Esophagus squamous epithelium (tissue), 5 donors: ENCODE measurements around the gene SLC38A4. TPM values are rescaled to one million over a fixed set of nuclear protein-coding genes. Genes with fewer than 3 reads are reported as not detected.

Experiments used
- DNase-seq: peaks from one replicate; lab custom pipeline; 2025; lab: John Stamatoyannopoulos, UW
- H3K27ac ChIP-seq, 4 donors: fragments of 200-600 bp; sonication (generic); one replicate each; pipeline ENCODE4 v1.5.1; 2016 to 2019; ENCODE audit warnings: mild to moderate bottlenecking in 1 of 4
- H3K27me3 ChIP-seq, 4 donors: fragments of 200-600 bp; sonication (generic); 1 replicate in 3 of 4; 2 replicates in 1 of 4; pipeline versions ENCODE4 v1.5.1 to v1.6.0; 2017 to 2021; ENCODE audit warnings: antibody characterized with exemption in 1 of 4
- H3K36me3 ChIP-seq, 3 donors: fragments of 200-600 bp; sonication (generic); one replicate each; pipeline ENCODE4 v1.5.1; 2016 to 2019
- H3K4me1 ChIP-seq, 3 donors: fragments of 200-600 bp; sonication (generic); one replicate each; pipeline ENCODE4 v1.5.1; 2017 to 2019
- H3K4me3 ChIP-seq, 4 donors: fragments of 200-600 bp; sonication (generic); 1 replicate in 3 of 4; 2 replicates in 1 of 4; pipeline ENCODE4 v1.5.1; 2016 to 2019; ENCODE audit warnings: mild to moderate bottlenecking in 2 of 4, moderate library complexity in 1 of 4
- H3K9me3 ChIP-seq, 3 donors: fragments of 200-600 bp; sonication (generic); one replicate each; pipeline ENCODE4 v1.5.1; 2016 to 2019
- POLR2A ChIP-seq, 4 donors: fragments of 450-650 bp; IDR thresholded peaks; one replicate each; pipeline ENCODE4 v1.6.1; 2017; ENCODE audit warnings: antibody characterized with exemption in 4 of 4, mild to moderate bottlenecking in 4 of 4, moderate library complexity in 3 of 4
- WGBS, 2 donors: methylation state at CpG; one replicate each; pipeline ENCODE4 v1.1.5; 2018; 5-methylcytosine and 5-hydroxymethylcytosine counted together
- intact Hi-C: fragments of 100-400 bp; cut with DNase I; formaldehyde crosslinking; loops from one replicate; pipeline ENCODE4 v1.15.0; 2022
- total RNA-seq, 4 donors: library from RNA; depleted of rRNA; stranded (reverse); fragments of >200 nt; gene quantifications; one replicate each; pipeline ENCODE4 v1.1.0, GENCODE V29; 2016
- TF ChIP-seq, protein P1 (sequence below), 6 experiments: fragments of 450-650 bp in 4 of 6; fragments of 200-600 bp in 2 of 6; sonication (generic) in 2 of 6; IDR thresholded peaks; one replicate each; pipeline ENCODE4 v1.5.1; 2016 to 2019; ENCODE audit warnings: antibody characterized with exemption in 6 of 6, mild to moderate bottlenecking in 4 of 6, moderate library complexity in 4 of 6
- donor health status: DM: yes; HTN: yes; CAD: no.

SLC38A4 gene
- total RNA-seq, 4 donors from 2014 or later = 1.0 to 2.4 (median 2.1) TPM

DNA sequence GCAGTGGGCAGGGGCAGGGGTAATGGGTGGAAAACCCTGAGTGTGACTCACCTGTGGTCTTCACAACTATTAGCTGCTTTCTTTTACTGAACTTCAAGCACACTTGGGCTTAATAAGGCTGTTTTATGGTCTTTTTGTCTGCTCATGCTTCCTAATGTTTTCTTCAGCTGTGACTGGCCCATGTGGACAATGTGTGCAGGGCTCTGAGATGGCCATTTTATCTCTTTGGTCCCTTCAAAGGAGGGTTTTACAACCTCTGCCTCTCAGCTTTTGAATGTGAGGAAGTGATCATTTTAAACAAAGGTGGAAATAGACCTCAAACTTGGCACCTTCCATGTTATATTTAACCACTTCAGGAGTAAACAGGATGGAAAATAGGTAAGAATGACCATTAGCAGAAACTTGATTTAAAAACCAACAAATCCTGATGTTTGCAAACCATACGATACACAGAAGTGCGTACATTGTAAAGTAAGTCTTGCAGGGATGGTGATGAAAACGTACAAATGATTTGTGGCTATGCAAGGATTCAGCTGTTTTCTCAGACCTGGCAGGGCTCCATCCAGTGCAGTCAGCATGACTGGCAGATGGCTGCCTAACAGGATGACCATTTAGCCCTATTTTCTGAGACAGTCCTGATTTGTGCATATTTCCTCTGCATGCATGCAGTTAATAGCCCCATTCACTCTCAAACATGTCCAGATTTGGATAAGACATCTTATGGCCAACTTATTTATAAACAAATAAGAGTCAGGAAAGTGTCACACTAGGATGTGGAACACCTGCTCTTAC, 103.2 kb downstream of the SLC38A4 start:
- 79 to 80% methylated on average over 3 of the region's 3 CpGs for WGBS, 2 donors
- intact Hi-C loops = no loop called here
- H3K4me3 ChIP-seq = no peak overlapping the region
- TF ChIP-seq, protein P1, sequence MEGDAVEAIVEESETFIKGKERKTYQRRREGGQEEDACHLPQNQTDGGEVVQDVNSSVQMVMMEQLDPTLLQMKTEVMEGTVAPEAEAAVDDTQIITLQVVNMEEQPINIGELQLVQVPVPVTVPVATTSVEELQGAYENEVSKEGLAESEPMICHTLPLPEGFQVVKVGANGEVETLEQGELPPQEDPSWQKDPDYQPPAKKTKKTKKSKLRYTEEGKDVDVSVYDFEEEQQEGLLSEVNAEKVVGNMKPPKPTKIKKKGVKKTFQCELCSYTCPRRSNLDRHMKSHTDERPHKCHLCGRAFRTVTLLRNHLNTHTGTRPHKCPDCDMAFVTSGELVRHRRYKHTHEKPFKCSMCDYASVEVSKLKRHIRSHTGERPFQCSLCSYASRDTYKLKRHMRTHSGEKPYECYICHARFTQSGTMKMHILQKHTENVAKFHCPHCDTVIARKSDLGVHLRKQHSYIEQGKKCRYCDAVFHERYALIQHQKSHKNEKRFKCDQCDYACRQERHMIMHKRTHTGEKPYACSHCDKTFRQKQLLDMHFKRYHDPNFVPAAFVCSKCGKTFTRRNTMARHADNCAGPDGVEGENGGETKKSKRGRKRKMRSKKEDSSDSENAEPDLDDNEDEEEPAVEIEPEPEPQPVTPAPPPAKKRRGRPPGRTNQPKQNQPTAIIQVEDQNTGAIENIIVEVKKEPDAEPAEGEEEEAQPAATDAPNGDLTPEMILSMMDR (IDR thresholded peaks at IDR 0.05) = no peak
- TF ChIP-seq POLR2A (IDR thresholded peaks at IDR 0.05) = no peak
- no peaks in the 10 kb centered on the region for H3K36me3 ChIP-seq
- H3K27ac ChIP-seq = no peak overlapping the region
- no peaks in the 10 kb centered on the region for H3K9me3 ChIP-seq
- H3K4me1 ChIP-seq = peaks cover 0 to 11% (median 3%) of the 10 kb centered on the region in 3 donors
- DNase-seq = no peak
- H3K27me3 ChIP-seq = no peaks in the 10 kb centered on the region

DNA sequence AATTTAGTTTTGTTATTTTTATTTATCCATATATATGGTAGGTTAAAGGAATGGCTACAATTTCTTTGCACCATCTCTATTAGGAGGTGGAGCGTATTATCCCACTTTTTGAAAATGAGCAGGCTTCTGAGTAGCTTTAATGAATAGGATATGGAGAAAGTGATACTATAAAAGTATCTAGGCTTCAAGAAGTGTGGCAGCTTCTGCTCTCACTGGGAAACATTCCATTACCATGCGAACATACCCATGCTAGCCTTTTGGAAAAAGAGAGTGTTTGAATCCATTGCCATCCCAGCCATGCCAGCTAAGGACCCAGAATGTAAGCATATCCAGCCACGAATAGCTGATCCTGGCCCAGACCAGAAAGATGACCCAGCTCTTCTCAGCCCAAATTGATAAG, 107.3 kb downstream of the SLC38A4 start:
- Histone ChIP-seq H3K9me3 (no peaks in the 10 kb centered on the region), H3K27me3 (no peaks in the 10 kb centered on the region), H3K27ac (no peak overlapping the region), H3K4me1 (peaks cover 0 to 9% (median 3%) of the 10 kb centered on the region in 3 donors), H3K36me3 (no peaks in the 10 kb centered on the region), H3K4me3 (no peak overlapping the region)
- intact Hi-C loops = no loop called here
- TF ChIP-seq, protein P1 (IDR thresholded peaks at IDR 0.05) = no peak
- no peak for TF ChIP-seq POLR2A (IDR thresholded peaks at IDR 0.05)
- 90 to 91% methylated on average over 3 of the region's 3 CpGs for WGBS, 2 donors
- DNase-seq = no peak

DNA sequence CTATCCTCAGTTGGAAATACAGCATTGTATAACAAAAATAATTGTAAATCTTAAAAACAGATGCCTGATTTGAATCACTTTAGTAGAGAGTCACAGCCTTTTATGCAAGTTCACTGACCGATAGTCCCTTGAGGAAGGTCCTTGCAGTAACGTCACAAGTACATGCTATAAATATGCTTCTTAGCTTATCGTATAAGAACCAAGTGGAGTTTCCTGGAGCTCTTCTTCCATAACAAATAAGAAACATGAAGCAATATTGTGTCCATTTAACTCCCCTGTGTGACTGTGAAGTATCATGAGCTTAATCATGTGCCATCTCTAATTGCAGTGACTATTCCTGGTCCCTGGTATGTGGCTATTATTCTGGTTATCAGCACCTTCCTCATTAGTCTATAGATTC, 107.9 kb downstream of the SLC38A4 start:
- TF ChIP-seq, protein P1 (IDR thresholded peaks at IDR 0.05) = no peak
- no peak for TF ChIP-seq POLR2A (IDR thresholded peaks at IDR 0.05)
- DNase-seq = no peak
- Histone ChIP-seq H3K4me1 (peaks cover 0 to 3% (median 0%) of the 10 kb centered on the region in 3 donors), H3K36me3 (no peaks in the 10 kb centered on the region), H3K27ac (no peak overlapping the region), H3K9me3 (no peaks in the 10 kb centered on the region), H3K27me3 (no peaks in the 10 kb centered on the region), H3K4me3 (no peak overlapping the region)
- intact Hi-C loops = no loop called here
- WGBS, 2 donors = 90 to 91% methylated on average over 3 of the region's 3 CpGs

DNA sequence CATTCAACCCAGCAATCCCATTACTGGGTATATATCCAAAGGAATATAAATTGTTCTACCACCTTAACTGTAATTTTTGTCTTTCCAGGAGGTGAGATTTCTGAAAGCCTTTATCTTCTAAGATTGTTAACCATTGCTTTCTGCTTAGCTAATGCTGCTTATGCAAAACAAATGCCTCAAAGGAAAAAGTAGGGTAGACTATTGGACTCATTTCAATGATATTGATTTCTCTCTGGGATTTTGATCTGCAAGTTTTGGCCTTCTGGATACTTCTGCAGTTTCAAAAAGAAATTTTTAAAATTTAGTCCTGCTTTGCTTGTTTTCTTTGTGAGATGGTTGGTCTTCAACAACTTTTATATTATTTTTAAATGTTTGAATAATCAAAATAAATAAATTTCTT, 108.6 kb downstream of the SLC38A4 start:
- Histone ChIP-seq H3K36me3 (no peaks in the 10 kb centered on the region), H3K4me3 (no peak overlapping the region), H3K27ac (no peak overlapping the region), H3K9me3 (no peaks in the 10 kb centered on the region), H3K4me1 (no peaks in the 10 kb centered on the region), H3K27me3 (no peaks in the 10 kb centered on the region)
- intact Hi-C loops = no loop called here
- no peak for DNase-seq
- TF ChIP-seq, protein P1 (IDR thresholded peaks at IDR 0.05) = no peak
- no peak for TF ChIP-seq POLR2A (IDR thresholded peaks at IDR 0.05)
